Fibroblast of skin of scalp (primary cell): ENCODE data around the gene SCIMP.
"Not testable (repeated sequence)": the region's sequence is repeated elsewhere in the genome, so short reads cannot be mapped to it uniquely, and the experiment has no call there.

Experiments
- DNase-seq: peaks from one replicate; pipeline ENCODE4 v3.0.0-alpha.2; 2013

Gene SCIMP

GRCh38 chr17:5237541-5238016 lies 2.9 kb upstream of the SCIMP start:
- DNase-seq: peak; percentile 44

- no peak for DNase-seq
These were observed 2.4 kb upstream of the SCIMP start for GRCh38 chr17:5236938-5237540.

GRCh38 chr17:5233492-5233891 lies 1.2 kb downstream of the SCIMP start:
- DNase-seq: not testable (repeated sequence)

- no peak for DNase-seq
These were observed 7.5 kb downstream of the SCIMP start for GRCh38 chr17:5226940-5227878.

GRCh38 chr17:5225668-5226457 lies 8.8 kb downstream of the SCIMP start:
- DNase-seq: no peak

- DNase-seq: not testable (repeated sequence)
These were observed 12.7 kb downstream of the SCIMP start for GRCh38 chr17:5221912-5222311.

- DNase-seq: no peak
These were observed 14.6 kb downstream of the SCIMP start for GRCh38 chr17:5220074-5220473.

GRCh38 chr17:5219536-5219935 lies 15.1 kb downstream of the SCIMP start:
- DNase-seq: no peak

- not testable (repeated sequence) for DNase-seq
These were observed 17.1 kb downstream of the SCIMP start for GRCh38 chr17:5217562-5217961.

GRCh38 chr17:5211458-5211857 lies 23.2 kb downstream of the SCIMP start:
- DNase-seq: no peak

GRCh38 chr17:5210614-5211252 lies 23.9 kb downstream of the SCIMP start:
- DNase-seq: no peak

GRCh38 chr17:5210091-5210490 lies 24.6 kb downstream of the SCIMP start:
- DNase-seq: no peak

GRCh38 chr17:5209396-5209795 lies 25.3 kb downstream of the SCIMP start:
- DNase-seq: no peak

- peak; percentile 57 for DNase-seq
These were observed 30.8 kb downstream of the SCIMP start for GRCh38 chr17:5203908-5204294.

- peak; percentile 49 for DNase-seq
These were observed 31.3 kb downstream of the SCIMP start for GRCh38 chr17:5203178-5203907.

GRCh38 chr17:5201011-5201410 lies 33.6 kb downstream of the SCIMP start:
- DNase-seq: no peak

- no peak for DNase-seq
These were observed 34.3 kb downstream of the SCIMP start for GRCh38 chr17:5200360-5200759.

- DNase-seq: no peak
These were observed 36.2 kb downstream of the SCIMP start for GRCh38 chr17:5198472-5198871.

- DNase-seq: peak; percentile 87
These were observed 40.3 kb downstream of the SCIMP start for GRCh38 chr17:5194346-5194745.

GRCh38 chr17:5191541-5192417 lies 42.9 kb downstream of the SCIMP start, which contains the start of gene ZNF594:
TSS of gene ZNF594 (minus strand) at chr17:5191868. CDS start at chr17:5184256, 7,612 bp downstream.
- DNase-seq: peak; percentile 97

- no peak for DNase-seq
These were observed 50.4 kb downstream of the SCIMP start for GRCh38 chr17:5184288-5184687.
